ENCODE results near the gene SERPINB12.
A peak's percentile ranks its signal among the peaks of the same experiment; 100 is the strongest.

SERPINB12 gene

DNA sequence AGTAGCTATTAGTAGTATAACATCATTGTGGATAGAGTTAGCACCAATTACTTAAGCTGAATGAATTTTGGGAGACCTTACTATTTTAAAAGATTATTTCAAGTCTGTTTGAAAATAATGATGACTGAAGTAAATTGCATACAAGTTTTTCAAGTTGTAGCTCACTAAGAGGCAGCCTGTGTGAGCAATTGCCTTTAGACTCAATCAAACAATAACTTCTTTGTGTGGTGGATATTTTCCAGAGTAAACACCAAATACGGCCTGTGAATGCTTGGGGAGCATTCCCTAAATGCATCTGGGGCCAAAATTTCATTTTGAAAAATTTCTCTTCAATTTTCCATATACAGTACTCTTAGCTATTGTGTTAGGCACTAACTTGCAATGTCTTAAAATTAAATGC lies 7.9 kb downstream of the SERPINB12 start:
- no peaks in the 10 kb centered on the region for H3K36me3 ChIP-seq
- peaks cover 35% of the 10 kb centered on the region for H3K4me1 ChIP-seq
- H4K20me1 ChIP-seq: no peaks in the 10 kb centered on the region
- peaks cover 8% of the 10 kb centered on the region; the same call in 1 of the 2 replicates for H3K9me3 ChIP-seq
- H3K9ac ChIP-seq: no peak overlapping the region
- no peak for TF ChIP-seq Cebpa-rat (IDR thresholded peaks at IDR 0.05)
- no peak overlapping the region for H3K4me3 ChIP-seq
- H3K27me3 ChIP-seq: no peaks in the 10 kb centered on the region
- H3K27ac ChIP-seq: no peak overlapping the region
- H3K4me2 ChIP-seq: no peak overlapping the region

DNA sequence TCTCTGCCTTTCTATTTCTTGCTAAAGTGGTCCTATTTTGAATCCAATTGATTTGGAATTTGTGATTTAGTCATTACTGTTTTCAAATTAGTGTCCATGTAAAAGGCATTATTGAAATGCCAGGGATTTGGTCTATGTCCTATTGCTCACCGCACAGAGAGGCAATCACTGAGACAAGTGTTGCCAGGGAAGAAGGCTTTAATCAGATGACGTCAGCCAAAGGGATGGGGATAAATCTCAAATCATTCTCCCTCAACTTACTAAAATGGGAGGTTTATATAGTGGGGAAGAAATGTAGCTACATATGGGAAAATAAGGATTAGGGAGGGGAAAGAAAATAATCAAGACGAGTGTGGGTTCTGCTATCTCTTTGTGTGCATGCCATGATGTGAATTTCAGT lies 9.6 kb downstream of the SERPINB12 start:
- Histone ChIP-seq H3K27ac (peak overlapping the region; percentile 76), H3K27me3 (no peaks in the 10 kb centered on the region), H3K36me3 (no peaks in the 10 kb centered on the region), H3K9me3 (peaks cover 16% of the 10 kb centered on the region), H3K4me3 (no peak overlapping the region), H3K9ac (no peak overlapping the region), H3K4me1 (peaks cover 38% of the 10 kb centered on the region), H3K4me2 (peak overlapping the region; percentile 22; the same call in 1 of the 2 replicates), H4K20me1 (no peaks in the 10 kb centered on the region)
- no peak for TF ChIP-seq Cebpa-rat (IDR thresholded peaks at IDR 0.05)

GRCh38 chr18:63552581-63552980 lies 10.4 kb downstream of the SERPINB12 start:
- Histone ChIP-seq H3K4me1 (peaks cover 38% of the 10 kb centered on the region), H3K4me2 (peak overlapping the region; percentile 64), H3K9ac (peak overlapping the region; percentile 7; the same call in 1 of the 2 replicates)

GRCh38 chr18:63553081-63553480 lies 10.9 kb downstream of the SERPINB12 start:
- peaks cover 16% of the 10 kb centered on the region for H3K9me3 ChIP-seq
- peaks cover 38% of the 10 kb centered on the region for H3K4me1 ChIP-seq
- no peaks in the 10 kb centered on the region for H3K36me3 ChIP-seq
- H4K20me1 ChIP-seq: no peaks in the 10 kb centered on the region
- peak overlapping the region; percentile 7; the same call in 1 of the 2 replicates for H3K9ac ChIP-seq
- no peak overlapping the region for H3K4me3 ChIP-seq
- peak overlapping the region; percentile 64 for H3K4me2 ChIP-seq
- peak overlapping the region; percentile 76 for H3K27ac ChIP-seq
- no peak for TF ChIP-seq Cebpa-rat (IDR thresholded peaks at IDR 0.05)
- no peaks in the 10 kb centered on the region for H3K27me3 ChIP-seq

More at GRCh38 chr18:63552581-63552980, 10.4 kb downstream of the SERPINB12 start:
- no peak overlapping the region for H3K4me3 ChIP-seq
- no peak for TF ChIP-seq Cebpa-rat (IDR thresholded peaks at IDR 0.05)
- peak overlapping the region; percentile 76 for H3K27ac ChIP-seq
- no peaks in the 10 kb centered on the region for H3K27me3 ChIP-seq
- H3K9me3 ChIP-seq: peaks cover 16% of the 10 kb centered on the region
- H4K20me1 ChIP-seq: no peaks in the 10 kb centered on the region
- no peaks in the 10 kb centered on the region for H3K36me3 ChIP-seq

- Histone ChIP-seq H3K27ac (no peak overlapping the region), H3K27me3 (no peaks in the 10 kb centered on the region), H3K4me1 (peaks cover 25% of the 10 kb centered on the region), H3K4me2 (no peak overlapping the region), H4K20me1 (no peaks in the 10 kb centered on the region), H3K9me3 (peaks cover 11% of the 10 kb centered on the region), H3K4me3 (no peak overlapping the region), H3K9ac (no peak overlapping the region), H3K36me3 (no peaks in the 10 kb centered on the region)
- TF ChIP-seq Cebpa-rat (IDR thresholded peaks at IDR 0.05): no peak
These were observed 17.7 kb downstream of the SERPINB12 start for GRCh38 chr18:63559567-63560491.

- H3K9me3 ChIP-seq: no peaks in the 10 kb centered on the region; the same call in 1 of the 2 replicates
- no peaks in the 10 kb centered on the region for H3K27me3 ChIP-seq
- H3K27ac ChIP-seq: peak overlapping the region; percentile 47; the same call in 1 of the 2 replicates
- H3K4me2 ChIP-seq: peak overlapping the region; percentile 44
- no peaks in the 10 kb centered on the region for H3K36me3 ChIP-seq
- no peak for TF ChIP-seq Cebpa-rat (IDR thresholded peaks at IDR 0.05)
- no peaks in the 10 kb centered on the region for H4K20me1 ChIP-seq
- peaks cover 19% of the 10 kb centered on the region for H3K4me1 ChIP-seq
- H3K9ac ChIP-seq: no peak overlapping the region
- no peak overlapping the region for H3K4me3 ChIP-seq
These were observed 20.1 kb downstream of the SERPINB12 start for GRCh38 chr18:63562284-63562683.

GRCh38 chr18:63564021-63564420 lies 21.9 kb downstream of the SERPINB12 start:
- Histone ChIP-seq H3K27ac (no peak overlapping the region), H4K20me1 (no peaks in the 10 kb centered on the region), H3K9ac (no peak overlapping the region), H3K4me1 (peaks cover 26% of the 10 kb centered on the region), H3K27me3 (no peaks in the 10 kb centered on the region), H3K36me3 (no peaks in the 10 kb centered on the region), H3K4me2 (no peak overlapping the region), H3K9me3 (no peaks in the 10 kb centered on the region; the same call in 1 of the 2 replicates), H3K4me3 (no peak overlapping the region)
- TF ChIP-seq Cebpa-rat (IDR thresholded peaks at IDR 0.05): no peak

- H3K36me3 ChIP-seq: no peaks in the 10 kb centered on the region
- H4K20me1 ChIP-seq: no peaks in the 10 kb centered on the region
- no peaks in the 10 kb centered on the region; the same call in 1 of the 2 replicates for H3K9me3 ChIP-seq
- no peak overlapping the region for H3K4me2 ChIP-seq
- H3K4me1 ChIP-seq: peaks cover 27% of the 10 kb centered on the region
- H3K9ac ChIP-seq: no peak overlapping the region
- no peak overlapping the region for H3K27ac ChIP-seq
- H3K27me3 ChIP-seq: no peaks in the 10 kb centered on the region
- no peak overlapping the region for H3K4me3 ChIP-seq
- TF ChIP-seq Cebpa-rat (IDR thresholded peaks at IDR 0.05): no peak
These were observed 22.4 kb downstream of the SERPINB12 start for GRCh38 chr18:63564561-63564960.

- H3K9me3 ChIP-seq: no peaks in the 10 kb centered on the region
- no peak overlapping the region for H3K4me2 ChIP-seq
- H3K36me3 ChIP-seq: no peaks in the 10 kb centered on the region
- H3K4me3 ChIP-seq: no peak overlapping the region
- no peak overlapping the region for H3K27ac ChIP-seq
- no peak for TF ChIP-seq Cebpa-rat (IDR thresholded peaks at IDR 0.05)
- H3K27me3 ChIP-seq: no peaks in the 10 kb centered on the region
- H3K4me1 ChIP-seq: peaks cover 19% of the 10 kb centered on the region
- H3K9ac ChIP-seq: no peak overlapping the region
- H4K20me1 ChIP-seq: no peaks in the 10 kb centered on the region
These were observed 25.1 kb downstream of the SERPINB12 start for GRCh38 chr18:63567276-63567675.

DNA sequence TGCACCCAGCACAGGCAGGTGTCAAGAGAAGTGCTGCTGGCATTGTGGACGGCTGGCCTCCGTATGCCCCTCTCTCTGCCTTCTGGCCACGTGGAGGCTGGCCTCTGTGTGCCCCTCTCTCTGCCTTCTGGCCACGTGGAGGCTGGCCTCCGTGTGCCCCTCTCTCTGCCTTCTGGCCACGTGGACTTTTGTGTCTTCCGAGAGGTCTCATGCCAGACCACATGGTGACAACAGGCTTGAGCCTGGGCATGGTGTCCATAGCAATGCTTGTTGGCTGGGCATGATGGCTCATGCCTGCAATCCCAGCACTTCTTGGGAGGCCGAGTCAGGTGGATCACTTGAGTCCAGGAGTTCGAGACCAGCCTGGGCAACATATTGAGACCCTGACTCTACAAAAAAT lies 25.7 kb downstream of the SERPINB12 start:
- Histone ChIP-seq H4K20me1 (no peaks in the 10 kb centered on the region), H3K4me1 (peaks cover 14% of the 10 kb centered on the region), H3K4me2 (no peak overlapping the region), H3K9me3 (no peaks in the 10 kb centered on the region), H3K27ac (no peak overlapping the region), H3K4me3 (no peak overlapping the region), H3K27me3 (no peaks in the 10 kb centered on the region), H3K36me3 (no peaks in the 10 kb centered on the region), H3K9ac (no peak overlapping the region)
- TF ChIP-seq Cebpa-rat (IDR thresholded peaks at IDR 0.05): no peak
